ENCODE results near the gene MGAT5B.

Gene MGAT5B

GRCh38 chr17:76998839-76999238, 130.6 kb downstream of the MGAT5B start:
- Histone ChIP-seq H3K36me3 (ENCODE audit: control insufficient read depth, insufficient read depth, low read length) (no peaks in the 10 kb centered on the region), H3K4me3 (ENCODE audit: low read depth, low read length) (no peak overlapping the region), H3K4me1 (ENCODE audit: control insufficient read depth, insufficient read depth, low read length) (peaks cover 46% of the 10 kb centered on the region), H3K27ac (ENCODE audit: low read depth, low read length) (no peak overlapping the region), H3K9ac (ENCODE audit: low read depth, low read length) (no peak overlapping the region), H3K9me3 (ENCODE audit: control insufficient read depth, insufficient read depth, low read length) (no peaks in the 10 kb centered on the region), H3K27me3 (ENCODE audit: control insufficient read depth, insufficient read depth, low read length) (no peaks in the 10 kb centered on the region)
